ENCODE results near the gene PDE9A. TPM values are rescaled to one million over a fixed set of nuclear protein-coding genes. Genes with fewer than 3 reads are reported as not detected.

The PDE9A gene
- polyA plus RNA-seq, 2 of the 4 experiments (the other 2 are of a cell fraction): 1.3 to 3.1 TPM

DNA sequence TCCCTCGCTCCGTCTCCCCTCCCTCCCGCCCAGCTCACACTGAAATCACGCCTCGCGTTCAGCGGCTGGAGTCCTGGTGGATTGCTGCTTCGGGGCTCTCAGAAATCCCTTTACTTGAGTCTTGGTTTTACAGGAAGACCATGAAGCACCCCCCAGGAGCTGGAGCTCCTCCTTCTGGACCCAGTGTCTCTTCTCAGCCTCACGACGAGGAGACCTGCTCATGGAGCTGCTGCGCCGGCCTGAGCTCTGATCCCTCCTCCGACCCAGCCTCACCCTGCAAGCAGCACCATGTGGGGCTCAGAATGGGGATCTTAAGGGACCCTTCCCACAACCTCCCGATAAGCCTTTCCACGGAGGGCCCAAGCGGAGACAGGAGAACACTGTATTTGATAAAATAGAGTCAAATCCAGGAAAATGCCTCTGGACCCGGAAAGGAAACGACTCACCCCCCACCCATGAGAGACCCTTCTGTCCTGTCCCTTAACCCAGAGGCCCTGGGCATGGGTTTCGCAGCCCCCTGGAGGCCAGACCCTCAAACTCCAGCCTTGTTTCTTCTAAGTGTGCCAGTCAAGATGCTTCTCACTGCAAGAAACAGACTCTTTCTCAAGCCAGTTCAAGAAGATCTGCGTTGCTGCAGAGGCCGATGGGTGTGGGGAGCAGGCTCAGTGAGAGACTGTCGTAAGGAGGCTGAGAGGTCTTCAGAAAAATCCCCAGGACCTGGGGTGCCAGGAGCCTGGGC lies 26.1 kb downstream of the PDE9A start (continued):
- no peak for TF ChIP-seq MAZ (IDR thresholded peaks at IDR 0.05; ENCODE audit: borderline replicate concordance, low read depth, low read length)

DNA sequence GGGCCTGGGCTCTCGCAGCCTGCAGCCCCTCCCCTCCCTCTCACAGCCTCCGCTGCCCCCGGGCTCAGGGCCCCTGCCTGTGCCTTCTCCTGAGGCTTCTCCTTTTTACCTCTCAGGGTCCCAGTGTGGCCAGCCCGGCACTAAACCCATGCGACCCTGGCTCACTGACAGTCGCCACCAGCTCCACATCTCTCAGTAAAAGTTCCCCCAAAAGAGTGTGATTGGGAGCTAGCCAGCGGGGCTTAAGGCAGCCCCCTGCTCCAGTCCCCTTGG lies 26.6 kb downstream of the PDE9A start:
- ChIA-PET POLR2A (no interaction called here), CTCF (interaction anchor here (0.7 kb wide), 1 partner anchor 87 kb away, joined by 3 read pairs; no protein-coding TSS in a partner anchor)
- FAIRE-seq (no peak), ATAC-seq (no peak), DNase-seq (ENCODE audit: low read depth in 1 of 2, low spot score in 1 of 2) (no peak)
- Histone ChIP-seq H3K4me1 (no peaks in the 10 kb centered on the region), H3K4me2 (no peak overlapping the region), H3K27ac (no peak overlapping the region), H3K9me3 (no peaks in the 10 kb centered on the region), H3K4me3 (no peak overlapping the region)
- 57% methylated on average over 5 of the region's 7 CpGs for WGBS (ENCODE audit: missing lambda C conversion rate)
- TF ChIP-seq, protein P1, sequence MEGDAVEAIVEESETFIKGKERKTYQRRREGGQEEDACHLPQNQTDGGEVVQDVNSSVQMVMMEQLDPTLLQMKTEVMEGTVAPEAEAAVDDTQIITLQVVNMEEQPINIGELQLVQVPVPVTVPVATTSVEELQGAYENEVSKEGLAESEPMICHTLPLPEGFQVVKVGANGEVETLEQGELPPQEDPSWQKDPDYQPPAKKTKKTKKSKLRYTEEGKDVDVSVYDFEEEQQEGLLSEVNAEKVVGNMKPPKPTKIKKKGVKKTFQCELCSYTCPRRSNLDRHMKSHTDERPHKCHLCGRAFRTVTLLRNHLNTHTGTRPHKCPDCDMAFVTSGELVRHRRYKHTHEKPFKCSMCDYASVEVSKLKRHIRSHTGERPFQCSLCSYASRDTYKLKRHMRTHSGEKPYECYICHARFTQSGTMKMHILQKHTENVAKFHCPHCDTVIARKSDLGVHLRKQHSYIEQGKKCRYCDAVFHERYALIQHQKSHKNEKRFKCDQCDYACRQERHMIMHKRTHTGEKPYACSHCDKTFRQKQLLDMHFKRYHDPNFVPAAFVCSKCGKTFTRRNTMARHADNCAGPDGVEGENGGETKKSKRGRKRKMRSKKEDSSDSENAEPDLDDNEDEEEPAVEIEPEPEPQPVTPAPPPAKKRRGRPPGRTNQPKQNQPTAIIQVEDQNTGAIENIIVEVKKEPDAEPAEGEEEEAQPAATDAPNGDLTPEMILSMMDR (IDR thresholded peaks at IDR 0.05): no peak
- TF ChIP-seq, protein P2, sequence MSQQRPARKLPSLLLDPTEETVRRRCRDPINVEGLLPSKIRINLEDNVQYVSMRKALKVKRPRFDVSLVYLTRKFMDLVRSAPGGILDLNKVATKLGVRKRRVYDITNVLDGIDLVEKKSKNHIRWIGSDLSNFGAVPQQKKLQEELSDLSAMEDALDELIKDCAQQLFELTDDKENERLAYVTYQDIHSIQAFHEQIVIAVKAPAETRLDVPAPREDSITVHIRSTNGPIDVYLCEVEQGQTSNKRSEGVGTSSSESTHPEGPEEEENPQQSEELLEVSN (IDR thresholded peaks at IDR 0.05; ENCODE audit: borderline replicate concordance, low read depth): no peak
- TF ChIP-seq BHLHE40 (IDR thresholded peaks at IDR 0.05; ENCODE audit: low read depth, low read length): no peak
- TF ChIP-seq ZNF302 (CRISPR knock-in tag; IDR thresholded peaks at IDR 0.05): no peak
- TF ChIP-seq CHD4 (IDR thresholded peaks at IDR 0.05; ENCODE audit: borderline replicate concordance): no peak
- no peak for TF ChIP-seq MAZ (IDR thresholded peaks at IDR 0.05; ENCODE audit: borderline replicate concordance, low read depth, low read length)
- no peak for TF ChIP-seq CEBPB (IDR thresholded peaks at IDR 0.05)
- TF ChIP-seq CHD2 (IDR thresholded peaks at IDR 0.05; ENCODE audit: low read length, partially characterized antibody): no peak
- TF ChIP-seq RFX5 (IDR thresholded peaks at IDR 0.05): no peak
- TF ChIP-seq TFCP2L1 (CRISPR knock-in tag; IDR thresholded peaks at IDR 0.05): no peak
- no peak for TF ChIP-seq EHF (CRISPR knock-in tag; IDR thresholded peaks at IDR 0.05)

DNA sequence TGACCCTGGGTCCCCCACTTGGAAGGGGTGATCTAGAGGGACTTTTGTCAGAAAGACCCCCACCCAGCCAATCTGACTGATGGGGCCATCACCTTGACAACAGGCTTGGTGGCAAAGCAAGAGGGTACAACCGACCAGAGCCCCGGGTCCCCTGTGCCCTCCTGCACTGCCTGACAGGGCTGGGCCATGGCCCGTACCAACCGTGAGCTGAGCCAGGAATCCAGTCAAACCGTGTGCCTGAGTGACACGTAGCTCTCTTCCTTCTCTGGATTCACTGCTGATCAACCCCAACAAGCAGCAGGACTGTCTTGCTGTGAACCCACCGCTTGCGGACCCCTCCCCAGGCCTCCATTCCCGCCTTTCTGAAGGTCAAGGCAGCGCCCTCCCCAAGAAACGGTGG lies 27.0 kb downstream of the PDE9A start:
- 82% methylated on average over 6 of the region's 11 CpGs for WGBS (ENCODE audit: missing lambda C conversion rate)
- no peak for ATAC-seq
- ChIA-PET POLR2A (no interaction called here), CTCF (interaction anchor here (0.6 to 0.9 kb wide), 3 partner anchors 18 to 233 kb away, joined by 3 to 4 read pairs (median 3); no protein-coding TSS in a partner anchor)
- H3K27ac ChIP-seq: no peak overlapping the region
- H3K4me1 ChIP-seq: no peaks in the 10 kb centered on the region
- H3K4me2 ChIP-seq: no peak overlapping the region
- TF ChIP-seq, protein P1 (IDR thresholded peaks at IDR 0.05): no peak
- no peak for TF ChIP-seq CHD4 (IDR thresholded peaks at IDR 0.05; ENCODE audit: borderline replicate concordance)
- no peak for TF ChIP-seq JUN (IDR thresholded peaks at IDR 0.05)
- no peak for TF ChIP-seq ZFP36 (IDR thresholded peaks at IDR 0.05; ENCODE audit: borderline replicate concordance, partially characterized antibody)
- TF ChIP-seq HDAC2 (IDR thresholded peaks at IDR 0.05): no peak
- TF ChIP-seq PHF8 (IDR thresholded peaks at IDR 0.05; ENCODE audit: borderline replicate concordance, low read depth): no peak
- no peak for FAIRE-seq
- no peaks in the 10 kb centered on the region for H3K9me3 ChIP-seq
- no peak for DNase-seq (ENCODE audit: low read depth in 1 of 2, low spot score in 1 of 2)
- H3K4me3 ChIP-seq: no peak overlapping the region

Measured in A549 (cell line).